Measurements from ENCODE around the gene DAPK2.

The DAPK2 gene

GRCh38 chr15:63978511-63979261, 67.6 kb downstream of the DAPK2 start:
- H3K9me3 ChIP-seq (ENCODE audit: insufficient read depth, low read length, severe bottlenecking) = no peaks in the 10 kb centered on the region
- no peak for TF ChIP-seq EZH2 (IDR thresholded peaks at IDR 0.05; ENCODE audit: borderline replicate concordance, low read depth, low read length, severe bottlenecking)
- no peak for TF ChIP-seq CTCF (IDR thresholded peaks at IDR 0.05; ENCODE audit: borderline replicate concordance, extremely low read depth, low read length, poor library complexity, severe bottlenecking)
- no peak overlapping the region for H3K4me2 ChIP-seq (ENCODE audit: insufficient read depth, low read length)
- no peak overlapping the region for H3K4me3 ChIP-seq (ENCODE audit: low read depth in 1 of 2, low read length in 2 of 2)
- no peak overlapping the region for H3K9ac ChIP-seq (ENCODE audit: low read depth, low read length)
- H3K4me1 ChIP-seq (ENCODE audit: insufficient read depth, low read length) = no peaks in the 10 kb centered on the region
- no peak for DNase-seq
- H3K79me2 ChIP-seq (ENCODE audit: insufficient read depth, low read length) = no peaks in the 10 kb centered on the region
- no peaks in the 10 kb centered on the region for H3K27me3 ChIP-seq (ENCODE audit: insufficient read depth, low read length, poor library complexity)
- H3K36me3 ChIP-seq (ENCODE audit: insufficient read depth, low read length) = no peaks in the 10 kb centered on the region
- H4K20me1 ChIP-seq (ENCODE audit: insufficient read depth, low read length) = no peaks in the 10 kb centered on the region
- no peak overlapping the region for H2AFZ ChIP-seq (ENCODE audit: low read depth, low read length)
- no peak overlapping the region for H3K27ac ChIP-seq (ENCODE audit: low read length)
- no peak for ATAC-seq (ENCODE audit: insufficient read depth, low read depth)

- H2AFZ ChIP-seq (ENCODE audit: low read depth, low read length) = no peak overlapping the region
- no peaks in the 10 kb centered on the region for H3K4me1 ChIP-seq (ENCODE audit: insufficient read depth, low read length)
- no peak overlapping the region for H3K27ac ChIP-seq (ENCODE audit: low read length)
- no peaks in the 10 kb centered on the region for H3K36me3 ChIP-seq (ENCODE audit: insufficient read depth, low read length)
- peaks cover 3% of the 10 kb centered on the region for H3K27me3 ChIP-seq (ENCODE audit: insufficient read depth, low read length, poor library complexity)
- H4K20me1 ChIP-seq (ENCODE audit: insufficient read depth, low read length) = no peaks in the 10 kb centered on the region
- no peak overlapping the region for H3K4me2 ChIP-seq (ENCODE audit: insufficient read depth, low read length)
- H3K9me3 ChIP-seq (ENCODE audit: insufficient read depth, low read length, severe bottlenecking) = no peaks in the 10 kb centered on the region
- no peak overlapping the region for H3K4me3 ChIP-seq (ENCODE audit: low read depth in 1 of 2, low read length in 2 of 2)
- TF ChIP-seq EZH2 (IDR thresholded peaks at IDR 0.05; ENCODE audit: borderline replicate concordance, low read depth, low read length, severe bottlenecking) (no peak), CTCF (IDR thresholded peaks at IDR 0.05; ENCODE audit: borderline replicate concordance, extremely low read depth, low read length, poor library complexity, severe bottlenecking) (no peak)
- no peak for DNase-seq
- no peak overlapping the region for H3K9ac ChIP-seq (ENCODE audit: low read depth, low read length)
- no peaks in the 10 kb centered on the region for H3K79me2 ChIP-seq (ENCODE audit: insufficient read depth, low read length)
- no peak for ATAC-seq (ENCODE audit: insufficient read depth, low read depth)
These were observed 69.2 kb downstream of the DAPK2 start for GRCh38 chr15:63977119-63977518.

- Histone ChIP-seq H3K9ac (ENCODE audit: low read depth, low read length) (no peak overlapping the region), H3K79me2 (ENCODE audit: insufficient read depth, low read length) (no peaks in the 10 kb centered on the region), H3K9me3 (ENCODE audit: insufficient read depth, low read length, severe bottlenecking) (no peaks in the 10 kb centered on the region), H2AFZ (ENCODE audit: low read depth, low read length) (no peak overlapping the region), H3K27ac (ENCODE audit: low read length) (no peak overlapping the region), H3K4me2 (ENCODE audit: insufficient read depth, low read length) (no peak overlapping the region), H3K4me1 (ENCODE audit: insufficient read depth, low read length) (no peaks in the 10 kb centered on the region), H3K4me3 (ENCODE audit: low read depth in 1 of 2, low read length in 2 of 2) (no peak overlapping the region), H3K36me3 (ENCODE audit: insufficient read depth, low read length) (no peaks in the 10 kb centered on the region), H3K27me3 (ENCODE audit: insufficient read depth, low read length, poor library complexity) (peaks cover 3% of the 10 kb centered on the region), H4K20me1 (ENCODE audit: insufficient read depth, low read length) (no peaks in the 10 kb centered on the region)
- TF ChIP-seq EZH2 (IDR thresholded peaks at IDR 0.05; ENCODE audit: borderline replicate concordance, low read depth, low read length, severe bottlenecking) (no peak), CTCF (IDR thresholded peaks at IDR 0.05; ENCODE audit: borderline replicate concordance, extremely low read depth, low read length, poor library complexity, severe bottlenecking) (no peak)
- no peak for DNase-seq
- ATAC-seq (ENCODE audit: insufficient read depth, low read depth) = no peak
These were observed 72.3 kb downstream of the DAPK2 start for GRCh38 chr15:63974021-63974420.
